Activated CD4-positive, alpha-beta T cell treated with anti-CD3 and anti-CD28 coated beads for 4 hours (primary cell): ENCODE data around the gene CSTB.

Experiments used
- DNase-seq, 2 donors: peaks; one replicate each; pipeline ENCODE4 v3.0.0-alpha.2; 2020

CSTB gene

GRCh38 chr21:43810505-43811261, 34.6 kb upstream of the CSTB start:
- DNase-seq: peak; percentile 81 to 91

GRCh38 chr21:43809853-43810504, 33.9 kb upstream of the CSTB start:
- DNase-seq: no peak

GRCh38 chr21:43809346-43809799, 33.3 kb upstream of the CSTB start:
- no peak for DNase-seq

GRCh38 chr21:43808832-43809251, 32.7 kb upstream of the CSTB start:
- no peak for DNase-seq

- DNase-seq: no peak
Measured at GRCh38 chr21:43808367-43808766, 32.3 kb upstream of the CSTB start.

GRCh38 chr21:43806017-43806710, 30.1 kb upstream of the CSTB start:
- no peak for DNase-seq

GRCh38 chr21:43805275-43805800, 29.2 kb upstream of the CSTB start:
- DNase-seq: no peak

- no peak for DNase-seq
Measured at GRCh38 chr21:43803558-43804300, 27.6 kb upstream of the CSTB start.

GRCh38 chr21:43802713-43803313, 26.7 kb upstream of the CSTB start:
- no peak for DNase-seq

- no peak for DNase-seq
Measured at GRCh38 chr21:43801006-43801783, 25.1 kb upstream of the CSTB start.

GRCh38 chr21:43800566-43800965, 24.5 kb upstream of the CSTB start:
- DNase-seq: no peak

- DNase-seq: no peak
Measured at GRCh38 chr21:43800124-43800523, 24.0 kb upstream of the CSTB start.

GRCh38 chr21:43799301-43799840, 23.3 kb upstream of the CSTB start:
- no peak for DNase-seq

GRCh38 chr21:43797925-43798715, 22.0 kb upstream of the CSTB start:
- DNase-seq: no peak

GRCh38 chr21:43797415-43797814, 21.3 kb upstream of the CSTB start:
- DNase-seq: no peak

- no peak for DNase-seq
Measured at GRCh38 chr21:43794857-43795256, 18.7 kb upstream of the CSTB start.

GRCh38 chr21:43794311-43794710, 18.2 kb upstream of the CSTB start:
- DNase-seq: no peak

- no peak for DNase-seq
Measured at GRCh38 chr21:43793243-43793642, 17.1 kb upstream of the CSTB start.

- no peak for DNase-seq
Measured at GRCh38 chr21:43792406-43792805, 16.3 kb upstream of the CSTB start.

- DNase-seq: no peak
Measured at GRCh38 chr21:43790010-43790524, 14.0 kb upstream of the CSTB start.
